GM19372 (cell line): ENCODE results near the gene DIABLO.
"Not testable (repeated sequence)": the region's sequence is repeated elsewhere in the genome, so short reads cannot be mapped to it uniquely, and the experiment has no call there.

Experiments
- ATAC-seq: cut with Tn5 transposase; IDR thresholded peaks from one replicate; pipeline ENCODE4 v1.9.1; 2021; ENCODE audit warnings: mild to moderate bottlenecking, low read depth, moderate library complexity; ENCODE audit not compliant: unreplicated experiment

Gene DIABLO

DNA sequence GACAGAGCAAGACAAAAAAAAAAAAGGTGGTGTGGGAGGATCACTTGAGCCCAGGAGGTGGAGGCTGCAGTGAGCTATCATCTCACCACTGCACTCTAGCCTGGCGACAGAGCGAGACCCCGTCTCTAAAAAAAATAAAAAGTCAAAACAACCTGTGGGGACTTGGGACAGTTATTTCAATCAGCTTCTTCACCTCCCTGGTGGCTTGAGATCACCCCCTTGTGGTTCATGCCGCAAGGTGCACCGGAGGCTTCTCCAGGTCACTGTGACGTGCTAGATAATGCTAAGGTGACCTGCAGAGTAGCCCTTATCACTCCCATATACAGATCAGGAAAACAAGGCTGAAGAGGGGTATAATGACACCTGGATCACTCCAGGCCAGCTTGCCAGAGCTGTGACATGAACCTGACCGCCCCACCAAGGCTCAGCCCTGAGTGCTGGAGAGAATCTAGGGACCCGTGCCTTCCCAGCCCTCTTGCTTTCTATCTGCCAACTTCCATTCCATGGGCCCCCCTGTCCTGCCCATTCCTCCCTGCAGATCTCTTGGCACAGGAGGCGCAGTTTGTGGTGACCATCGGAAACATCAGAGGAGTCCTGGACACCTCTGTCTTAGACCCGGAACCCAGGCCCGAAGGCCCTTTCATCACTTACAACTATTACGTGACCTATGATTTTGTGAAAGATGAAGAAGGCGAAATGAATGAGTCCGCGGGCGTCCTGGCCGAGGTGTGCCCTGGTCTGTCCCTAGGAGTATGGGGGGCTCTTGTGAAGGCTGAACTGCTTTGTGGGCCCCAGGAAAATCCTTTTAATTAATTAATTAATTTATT lies 34.8 kb downstream of the DIABLO start:
- peak; percentile 62 for ATAC-seq

DNA sequence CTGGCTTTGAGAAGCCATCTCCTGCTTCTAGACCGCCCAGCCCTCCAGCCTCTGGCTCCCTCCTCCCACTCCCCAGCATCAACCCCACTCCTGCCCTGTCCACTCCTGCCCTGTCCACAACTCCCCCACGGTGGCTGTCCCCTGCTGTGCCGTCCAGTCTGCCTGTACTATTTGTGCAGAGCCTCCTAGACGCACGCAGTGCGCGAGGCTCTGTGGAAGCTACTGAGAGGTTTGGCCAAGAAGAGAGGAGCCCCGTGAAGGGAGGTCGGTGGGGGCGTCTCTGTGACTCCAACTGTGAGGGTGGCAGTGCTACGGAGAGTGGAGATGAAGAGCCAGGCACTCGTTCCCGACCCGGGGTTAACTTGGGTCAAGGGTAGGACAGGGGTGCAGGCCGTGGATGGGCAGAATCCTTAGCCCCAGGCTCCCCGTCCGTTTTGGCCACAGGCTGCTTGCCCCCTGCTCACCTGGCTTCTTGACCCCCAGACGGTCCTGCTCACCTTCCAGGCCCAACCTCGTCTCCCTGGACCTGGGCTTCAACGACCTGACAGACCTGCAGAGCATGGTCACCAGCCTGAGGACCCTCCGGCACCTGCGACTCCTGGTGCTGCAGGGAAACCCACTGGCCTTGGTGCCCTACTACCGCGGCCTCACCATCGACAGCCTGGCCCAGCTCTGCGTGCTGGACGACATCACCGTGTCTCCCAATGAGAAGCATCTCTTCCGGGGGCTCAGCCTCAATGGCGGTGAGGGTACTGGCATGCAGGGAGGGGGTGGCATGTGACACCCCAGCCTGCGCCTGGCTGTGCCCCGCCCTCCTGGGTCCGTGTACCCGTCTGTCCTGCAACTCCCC lies 36.0 kb downstream of the DIABLO start:
- ATAC-seq: no peak

DNA sequence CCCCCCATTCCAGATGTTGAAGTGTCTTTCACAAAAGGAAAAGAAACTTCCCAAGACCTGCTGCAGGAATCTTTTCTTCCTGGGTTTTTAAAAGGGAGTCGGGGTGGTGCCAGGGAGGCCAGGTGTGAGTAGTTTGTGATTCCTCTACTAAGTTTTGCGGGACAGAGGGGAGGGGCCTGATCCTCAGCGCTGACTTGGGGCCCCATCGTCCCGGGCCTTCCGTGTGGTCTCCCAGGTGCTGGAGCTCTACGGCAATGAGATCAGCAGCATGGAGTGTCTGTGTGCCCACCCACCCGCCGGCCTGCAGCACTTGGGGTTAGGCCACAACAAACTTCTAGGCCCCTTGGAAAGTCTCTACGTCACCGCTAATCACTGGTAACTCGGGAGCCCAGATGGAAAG lies 38.4 kb downstream of the DIABLO start:
- no peak for ATAC-seq

DNA sequence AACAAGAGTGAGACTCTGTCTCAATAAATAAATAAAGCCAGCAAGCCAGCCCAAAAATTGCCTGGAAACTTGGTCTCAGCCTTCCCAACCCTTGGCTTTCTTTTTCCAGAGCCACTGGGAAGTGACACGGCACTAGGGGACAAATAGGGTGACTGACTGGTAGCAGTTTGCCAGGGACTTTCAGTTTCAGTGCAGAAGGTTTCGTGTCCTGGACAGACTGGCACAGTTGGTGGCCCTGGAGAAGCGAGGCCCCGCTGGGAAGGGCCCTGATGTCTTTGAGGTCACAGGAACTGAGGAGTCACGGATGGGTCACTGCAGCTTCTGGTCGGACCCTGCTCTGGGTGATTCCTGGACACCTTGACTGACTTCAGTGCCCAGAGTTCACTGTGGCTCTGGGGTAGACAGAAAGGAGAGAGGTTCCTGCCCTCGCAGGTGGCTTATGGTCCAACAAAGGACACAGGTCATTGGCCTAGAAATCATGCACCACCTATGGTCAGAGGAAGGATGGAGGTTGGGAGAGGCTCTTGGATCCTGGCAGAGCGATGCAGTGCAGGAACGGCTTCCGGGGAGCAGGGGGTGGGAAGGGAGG lies 40.3 kb downstream of the DIABLO start:
- ATAC-seq: no peak

DNA sequence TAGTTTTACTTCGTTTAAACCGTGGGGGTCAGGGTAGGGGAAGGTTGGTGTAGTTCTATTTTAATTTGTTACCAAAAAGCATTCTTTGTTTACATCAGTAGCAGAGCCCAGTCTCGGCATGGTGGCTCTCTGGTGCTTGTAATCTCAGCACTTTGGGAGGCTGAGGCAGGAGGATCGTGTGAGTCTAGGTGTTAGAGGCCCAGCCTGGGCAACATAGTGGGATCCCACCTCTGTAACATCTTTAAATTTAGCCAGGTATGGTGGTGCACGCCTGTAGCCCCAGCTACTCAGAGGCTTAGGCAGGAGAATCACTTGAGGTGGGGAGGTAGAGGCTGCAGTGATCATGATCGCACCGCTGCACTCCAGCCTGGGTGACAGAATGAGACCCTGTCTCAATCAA lies 40.8 kb downstream of the DIABLO start:
- no peak for ATAC-seq

DNA sequence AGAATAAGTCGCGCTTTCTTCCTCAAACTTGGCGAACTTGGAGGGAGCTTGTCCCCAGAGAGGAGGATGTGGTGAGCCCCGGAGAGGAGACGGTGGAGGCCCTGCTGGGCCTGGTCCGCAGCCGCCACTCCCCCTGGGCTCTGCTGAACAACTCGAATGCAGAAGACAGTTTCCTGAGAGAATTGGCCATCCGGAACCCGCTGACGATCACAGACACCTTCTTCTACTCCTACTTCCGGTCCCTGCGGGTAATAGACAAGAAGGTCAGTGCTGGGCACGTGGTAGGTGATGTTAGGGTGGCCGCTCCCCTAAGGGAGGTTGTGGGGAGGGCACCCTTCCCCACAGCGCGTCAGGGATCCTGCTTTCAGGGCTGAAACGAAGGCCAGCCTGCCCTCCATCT lies 41.3 kb downstream of the DIABLO start:
- ATAC-seq: no peak

DNA sequence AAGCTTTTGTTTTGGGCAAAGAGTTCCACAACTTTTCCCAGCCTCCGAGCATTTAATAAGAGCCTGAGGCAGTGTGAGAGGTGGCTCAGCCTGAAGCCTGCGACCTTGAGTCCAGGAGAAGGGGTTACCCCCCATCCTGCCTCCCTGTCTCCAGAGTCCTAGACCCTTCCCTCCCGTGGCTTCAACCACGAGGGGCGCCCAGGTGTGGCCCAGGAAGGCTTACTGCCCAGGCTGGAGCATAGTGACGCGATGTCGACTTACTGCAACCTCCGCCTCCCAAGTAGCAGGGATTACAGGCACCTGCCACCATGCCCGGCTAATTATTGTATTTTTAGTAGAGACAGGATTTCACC lies 42.3 kb downstream of the DIABLO start:
- no peak for ATAC-seq

DNA sequence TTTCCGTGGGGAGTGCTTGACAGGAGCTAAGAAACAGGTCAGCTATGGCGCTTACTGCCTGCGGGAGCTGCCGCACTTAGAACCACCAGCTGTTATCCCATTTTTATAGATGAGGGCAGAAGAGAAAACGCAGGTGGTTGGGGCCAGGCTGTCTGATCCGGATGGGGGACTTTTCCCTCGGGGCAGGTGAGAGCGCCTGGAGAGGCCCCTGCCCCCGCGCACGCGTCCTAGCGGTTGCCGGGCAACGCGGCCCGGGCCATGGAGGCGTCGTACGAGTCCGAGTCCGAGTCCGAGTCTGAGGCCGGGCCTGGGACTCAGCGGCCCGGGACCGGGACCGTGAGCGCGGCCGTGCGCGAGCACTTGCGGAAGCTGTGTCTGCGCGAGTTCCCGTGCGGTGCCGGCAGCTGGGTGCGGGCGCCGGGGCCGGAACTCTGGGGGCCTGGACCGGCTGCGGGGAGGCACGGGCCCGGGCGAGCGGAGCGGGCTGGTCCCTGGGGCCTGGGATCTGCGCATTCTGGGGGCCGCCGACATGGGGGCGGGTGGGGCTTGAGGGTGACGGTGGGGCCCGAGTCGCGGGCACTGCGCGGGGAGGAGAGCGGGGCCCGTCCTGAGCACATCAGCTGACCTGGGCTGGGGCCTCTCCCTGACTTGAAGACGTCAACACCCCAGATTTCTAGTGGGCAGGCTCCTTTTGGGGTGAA lies 42.8 kb downstream of the DIABLO start, which contains the start of gene LRRC43:
Gene LRRC43, plus strand, starts transcription at position 237 of the 701 bp plus-strand sequence. Its CDS starts 22 bp downstream, at position 259.
- no peak for ATAC-seq

DNA sequence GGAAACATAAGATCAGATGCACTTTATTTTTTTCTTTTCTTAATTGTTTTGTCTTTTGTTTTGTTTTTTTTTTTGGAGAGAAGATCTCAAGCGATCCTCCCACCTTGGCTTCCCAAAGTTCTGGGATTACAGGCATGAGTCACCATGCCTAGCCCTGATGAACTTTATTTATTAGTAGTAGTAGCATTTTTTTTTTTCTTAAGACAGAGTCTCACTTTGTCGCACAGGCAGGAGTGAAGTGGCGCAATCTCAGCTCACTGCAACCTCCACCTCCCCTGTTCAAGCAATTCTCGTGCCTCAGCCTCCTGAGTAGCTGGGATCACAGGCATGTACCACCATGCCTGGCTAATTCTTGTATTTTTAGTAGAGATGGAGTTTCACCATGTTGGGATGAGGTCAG lies 49.4 kb downstream of the DIABLO start:
- not testable (repeated sequence) for ATAC-seq

DNA sequence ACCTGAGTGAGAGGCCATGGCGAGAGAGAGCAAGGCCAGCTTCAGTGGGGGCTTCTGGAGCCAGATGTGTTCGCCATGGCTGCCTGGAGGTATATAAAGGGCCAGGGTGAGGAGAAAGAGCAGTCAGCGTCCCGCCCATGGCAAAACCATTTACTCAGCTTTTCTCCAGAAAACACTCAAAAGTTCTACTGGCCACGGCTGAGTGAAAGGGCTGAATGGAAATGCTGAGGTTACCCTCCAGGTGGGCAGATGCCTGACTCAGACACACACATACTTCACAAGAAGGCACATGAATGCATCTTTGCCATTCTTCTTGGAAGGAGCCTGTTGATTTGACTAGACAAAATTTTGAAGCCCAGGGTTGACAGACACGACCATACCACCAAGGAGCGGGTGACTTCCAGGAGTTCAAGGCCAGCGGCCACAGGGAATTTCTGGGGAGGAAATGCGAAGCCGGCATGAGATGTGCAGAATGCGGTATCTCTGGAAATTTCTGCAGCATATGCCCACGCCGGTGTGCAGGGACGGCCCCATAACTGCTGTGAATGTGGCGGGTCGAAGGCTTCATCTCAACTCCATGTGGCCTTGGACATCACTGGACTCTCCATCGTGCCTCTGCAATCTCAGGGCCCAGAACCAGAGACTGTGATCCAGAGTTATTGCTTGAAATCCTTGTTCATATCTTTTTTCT lies 51.6 kb downstream of the DIABLO start, which contains the start of gene IL31:
Gene IL31, minus strand, starts transcription at position 67 of the 691 bp plus-strand sequence. Its CDS starts 49 bp downstream, at position 18.
- no peak for ATAC-seq

DNA sequence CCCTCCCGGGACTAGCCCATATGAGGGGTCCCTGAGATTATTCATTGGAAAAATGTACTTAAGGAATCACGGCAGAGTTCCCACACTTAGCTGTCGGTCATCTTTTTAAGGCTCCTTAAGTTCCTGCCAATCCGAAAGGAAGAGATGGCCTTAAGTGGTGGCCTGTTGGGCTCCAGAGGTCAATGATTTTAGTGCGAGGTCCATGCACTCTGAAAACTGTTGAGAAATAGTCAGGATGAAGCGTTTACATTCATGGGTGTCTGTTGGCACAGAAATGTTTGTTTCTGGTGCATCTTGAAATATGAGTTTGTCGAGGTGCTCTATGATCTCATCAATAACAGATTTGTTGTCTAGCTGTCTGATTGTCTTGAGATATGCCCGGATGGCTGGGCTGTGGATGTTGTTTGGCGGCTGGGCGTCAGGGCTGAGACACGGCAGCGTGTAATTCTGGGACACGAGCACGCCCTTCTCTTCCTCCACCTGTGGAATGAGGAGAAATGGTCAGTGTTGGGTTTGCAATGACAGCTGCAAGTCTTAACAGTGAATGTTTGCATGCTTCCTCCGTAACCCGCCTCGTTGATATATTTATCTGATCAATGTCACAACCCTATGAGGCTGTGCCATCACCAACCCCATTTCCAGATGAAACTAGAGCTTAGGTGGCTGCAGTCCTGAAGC lies 53.5 kb downstream of the DIABLO start:
- ATAC-seq: no peak

DNA sequence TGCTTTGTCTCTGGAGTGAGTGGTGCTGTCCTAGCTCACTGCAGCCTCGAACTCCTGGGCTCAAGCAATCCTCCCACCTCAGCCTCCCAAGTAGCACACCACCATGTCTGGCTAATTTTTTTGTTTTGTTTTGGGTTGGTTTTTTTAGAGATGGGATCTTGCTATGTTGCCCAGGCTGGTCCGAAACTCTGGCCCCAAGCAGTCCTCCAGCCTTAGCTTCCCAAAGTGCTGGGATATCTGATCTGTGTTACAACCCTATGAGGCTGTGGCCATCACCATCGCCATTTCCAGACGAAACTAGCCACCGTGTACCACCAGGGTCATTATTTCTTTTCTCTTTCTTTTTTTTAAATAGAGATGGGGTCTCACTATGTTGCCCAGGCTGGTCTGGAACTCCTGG lies 54.5 kb downstream of the DIABLO start:
- no peak for ATAC-seq

DNA sequence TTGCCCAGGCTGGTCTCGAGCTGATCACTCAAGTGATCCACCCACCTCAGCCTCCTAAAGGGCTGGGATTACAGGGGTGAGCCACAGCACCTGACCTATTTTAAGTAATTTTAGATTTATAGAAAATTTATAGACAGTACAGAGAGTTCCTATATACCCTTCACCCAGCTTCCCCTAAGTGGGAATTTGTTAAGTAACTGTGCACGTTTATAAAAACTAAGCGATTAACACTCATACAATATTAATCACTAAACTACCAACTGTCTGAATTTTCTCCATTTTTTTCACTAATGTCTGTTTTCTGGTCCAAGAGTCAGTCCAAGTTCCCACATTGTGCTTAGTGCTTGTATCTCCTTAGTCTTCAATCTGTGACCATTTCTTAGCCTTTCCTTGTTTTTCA lies 57.4 kb downstream of the DIABLO start:
- no peak for ATAC-seq

DNA sequence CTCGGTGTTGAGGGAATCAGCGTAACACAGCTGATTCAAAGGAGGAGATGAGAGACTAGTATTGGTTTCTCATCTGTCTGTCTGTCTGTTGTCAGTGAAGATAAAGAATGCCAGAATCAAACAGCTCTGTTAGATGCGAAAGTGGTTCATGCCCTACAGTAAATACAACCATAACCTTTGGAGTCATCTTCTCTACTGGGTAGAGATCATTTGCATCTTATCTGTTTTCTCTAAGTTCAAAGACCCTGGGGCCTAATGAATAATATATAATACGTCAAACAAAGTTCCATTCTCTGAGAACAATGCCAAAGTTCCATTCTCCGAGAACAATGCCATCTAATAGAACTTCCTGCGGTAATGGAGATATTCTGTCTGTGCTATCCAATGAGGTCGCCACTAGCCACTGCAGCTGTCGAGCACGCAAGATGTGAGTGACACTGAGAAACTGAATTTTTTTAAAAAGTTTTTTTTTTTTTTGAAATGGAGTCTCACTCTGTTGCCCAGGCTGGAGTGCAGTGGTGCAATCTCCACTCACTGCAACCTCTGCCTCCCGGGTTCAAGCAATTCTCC lies 58.4 kb downstream of the DIABLO start:
- no peak for ATAC-seq

DNA sequence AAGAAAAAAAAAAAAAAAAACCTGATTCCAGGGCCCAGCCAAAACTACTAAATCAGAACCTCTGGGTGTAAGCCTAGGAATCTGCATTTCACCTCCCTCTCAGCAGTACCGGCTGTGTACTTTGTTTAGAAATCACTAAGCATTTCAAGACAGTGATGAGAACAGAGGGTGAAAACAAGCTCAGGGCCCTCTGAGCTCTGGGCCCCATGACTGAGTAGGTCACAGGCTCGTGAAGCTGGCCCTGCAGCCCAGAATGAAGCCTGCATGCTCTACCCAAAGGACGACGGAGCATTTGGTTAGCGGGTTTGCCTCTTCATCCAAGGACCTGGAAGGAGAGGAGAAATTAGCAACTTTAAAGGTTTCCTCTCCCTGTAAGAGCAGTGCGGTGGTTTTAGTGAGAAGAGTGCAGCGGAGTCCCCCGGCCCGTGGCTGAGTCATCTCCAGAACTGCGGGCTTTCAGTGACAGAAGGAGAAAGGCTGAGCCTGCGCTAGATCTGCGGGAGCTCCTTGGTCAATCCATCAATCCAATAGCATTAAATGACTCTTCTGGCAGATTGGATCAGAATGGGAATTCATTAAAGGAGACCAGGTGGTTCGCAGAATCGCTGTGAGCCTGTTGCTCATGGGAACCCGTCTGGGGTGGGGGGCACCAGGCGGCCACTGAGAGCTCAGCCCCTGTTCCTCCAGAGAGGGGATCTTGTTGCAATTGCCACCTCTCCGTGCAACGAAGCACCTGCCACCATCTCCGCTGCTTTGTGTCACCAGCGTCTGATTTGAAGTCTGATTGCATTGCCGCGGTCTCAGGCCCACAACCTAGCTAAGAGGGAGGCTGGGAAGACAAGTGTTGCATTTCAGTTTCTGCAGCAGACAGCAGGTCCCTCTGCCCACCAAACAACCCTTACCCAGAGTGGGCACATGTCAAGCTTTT lies 59.2 kb downstream of the DIABLO start:
- no peak for ATAC-seq

DNA sequence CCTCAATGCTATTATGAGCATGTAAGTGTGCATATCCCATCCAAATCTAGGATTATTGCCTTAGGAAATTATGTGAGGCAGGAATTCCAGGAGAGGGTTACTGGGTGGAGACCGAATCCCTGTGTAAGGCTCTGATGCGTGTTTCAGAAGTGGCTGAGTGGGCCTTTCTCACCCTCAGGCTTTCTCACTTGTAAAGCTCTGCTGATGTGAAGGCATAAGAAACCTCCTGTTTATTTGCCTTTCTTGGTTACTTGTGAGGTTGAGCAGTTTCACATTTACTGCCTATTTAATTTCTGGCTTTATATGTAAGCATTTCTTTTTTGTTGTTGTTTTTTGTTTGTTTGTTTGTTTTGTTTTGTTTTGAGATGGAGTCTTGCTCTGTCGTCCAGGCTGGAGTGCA lies 62.9 kb downstream of the DIABLO start:
- ATAC-seq: no peak

DNA sequence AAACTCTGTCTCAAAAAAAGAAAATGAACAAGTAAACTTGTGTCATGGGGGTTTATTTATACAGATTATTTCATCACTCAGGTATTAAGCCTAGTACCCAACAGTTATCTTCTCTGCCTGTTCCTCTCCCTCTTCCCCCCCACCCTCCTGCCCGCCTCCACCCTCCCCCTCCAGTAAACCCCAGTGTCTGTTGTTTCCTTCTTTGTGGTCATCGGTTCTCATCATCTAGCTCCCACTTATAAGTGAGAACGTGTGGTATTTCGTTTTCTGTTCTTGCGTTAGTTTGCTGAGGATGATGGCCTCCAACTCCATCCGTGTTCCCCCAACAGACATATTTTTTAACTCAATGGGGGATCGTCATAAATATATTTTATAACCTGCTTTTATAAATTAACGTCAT lies 64.2 kb downstream of the DIABLO start:
- no peak for ATAC-seq

DNA sequence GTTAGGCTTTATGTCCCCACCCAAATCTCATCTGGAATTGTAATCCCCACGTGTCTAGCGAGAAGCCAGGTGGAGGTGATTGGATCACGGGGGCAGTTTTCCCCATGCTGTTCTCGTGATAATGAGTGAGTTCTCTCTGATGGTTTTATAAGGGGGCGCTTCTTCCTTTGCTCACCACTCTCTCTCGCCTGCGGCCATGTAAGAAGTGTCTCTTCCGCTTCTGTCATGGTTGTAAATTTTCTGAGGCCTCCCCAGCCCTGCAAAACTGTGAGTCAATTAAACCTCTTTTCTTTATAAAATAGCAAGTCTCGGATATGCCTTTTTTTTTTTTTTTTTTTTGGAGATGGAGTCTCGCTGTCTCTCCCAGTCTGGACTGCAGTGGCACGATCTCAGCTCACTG lies 65.1 kb downstream of the DIABLO start:
- ATAC-seq: no peak
